Measurements from ENCODE around the gene C7orf57. TPM values are rescaled to one million over a fixed set of nuclear protein-coding genes. Genes with fewer than 3 reads are reported as not detected.

Gene C7orf57
- polyA plus RNA-seq, 4 donors: 0.07 to 0.97 (median 0.77) TPM

DNA sequence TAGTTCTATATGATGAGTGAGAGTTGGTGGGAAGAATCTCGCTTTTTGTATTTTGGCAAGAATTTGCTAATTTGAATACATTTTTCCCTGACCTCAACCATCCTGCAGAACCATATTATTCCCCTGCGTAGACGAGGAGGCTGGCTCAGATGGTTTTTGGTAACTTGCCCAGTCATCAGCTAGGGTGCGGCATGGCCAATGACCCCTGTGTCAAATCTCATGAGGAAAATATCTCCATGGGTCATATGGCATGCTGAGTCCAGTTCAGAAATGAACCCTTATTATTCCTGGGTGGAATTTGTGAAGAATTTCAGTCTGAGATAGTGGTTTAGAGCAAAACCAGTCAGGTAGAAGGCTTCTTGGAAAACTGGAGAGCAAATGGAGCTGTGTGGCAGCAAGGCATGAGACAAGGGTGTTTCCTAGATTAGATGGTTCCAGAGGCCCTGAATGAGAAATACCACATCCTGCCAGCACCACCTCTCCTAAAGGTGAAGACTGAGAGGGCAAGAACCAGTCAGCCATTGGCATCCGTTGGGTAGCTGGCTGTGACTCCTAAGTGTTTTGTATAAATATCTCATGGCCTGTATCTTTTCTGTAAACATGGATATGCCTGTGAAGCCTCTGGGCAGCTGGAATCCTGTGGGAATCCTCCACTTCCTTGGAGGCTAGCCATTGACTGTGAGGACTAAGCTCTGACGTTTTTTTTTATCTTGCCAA lies 47.9 kb downstream of the C7orf57 start:
- no peak for DNase-seq (ENCODE audit: low read depth in 4 of 4, low spot score in 3 of 4)

DNA sequence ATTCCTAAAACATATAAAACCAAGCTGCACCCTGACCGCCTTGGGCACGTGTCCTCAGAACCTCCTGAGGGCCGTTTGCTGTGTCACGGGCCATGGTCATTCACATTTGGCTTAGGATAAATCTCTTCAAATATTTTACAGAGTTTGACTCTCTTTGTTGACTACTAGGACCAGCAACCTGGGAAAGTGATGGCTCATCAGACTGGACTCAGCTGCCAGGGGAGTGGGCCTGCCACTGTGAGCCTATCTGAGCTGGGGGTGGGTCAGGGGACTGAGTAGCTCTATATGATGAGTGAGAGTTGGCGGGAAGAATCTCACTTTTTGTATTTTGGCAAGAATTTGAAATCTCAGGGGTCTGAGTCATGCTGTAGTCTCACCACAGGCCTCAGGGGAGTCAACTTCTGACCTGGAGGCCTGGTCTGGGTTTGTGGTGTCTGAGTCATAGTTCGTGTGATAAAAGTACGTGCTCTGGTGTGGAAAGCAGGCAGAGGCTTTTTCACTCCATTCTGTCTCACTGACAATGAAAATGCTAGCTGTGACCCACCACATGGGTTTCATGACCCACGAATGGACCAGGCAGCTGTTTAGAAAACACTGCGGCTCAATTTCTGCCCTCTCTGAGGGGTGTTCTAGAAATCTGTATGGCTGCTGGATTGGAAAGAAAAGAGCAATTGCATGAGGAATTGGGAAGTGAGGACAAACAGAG lies 49.5 kb downstream of the C7orf57 start:
- no peak for DNase-seq (ENCODE audit: low read depth in 4 of 4, low spot score in 3 of 4)

DNA sequence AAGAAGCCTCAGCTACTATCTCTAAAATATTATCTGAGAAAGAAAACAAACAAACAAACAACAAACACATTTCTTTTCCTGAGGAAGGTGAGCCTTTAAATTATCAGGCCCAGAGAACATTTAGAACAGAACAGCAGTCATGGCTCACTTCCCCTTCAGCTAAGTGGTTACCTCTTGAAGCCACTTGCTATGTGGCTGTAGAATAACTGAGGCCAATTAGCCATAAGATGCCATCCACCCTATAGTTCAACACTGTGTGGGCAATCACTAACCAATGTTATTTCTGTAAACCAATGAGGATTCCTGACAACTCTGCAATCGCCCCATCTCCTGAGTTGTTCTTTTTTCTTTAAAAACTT lies 50.1 kb downstream of the C7orf57 start:
- DNase-seq (ENCODE audit: low read depth in 4 of 4, low spot score in 3 of 4): no peak

DNA sequence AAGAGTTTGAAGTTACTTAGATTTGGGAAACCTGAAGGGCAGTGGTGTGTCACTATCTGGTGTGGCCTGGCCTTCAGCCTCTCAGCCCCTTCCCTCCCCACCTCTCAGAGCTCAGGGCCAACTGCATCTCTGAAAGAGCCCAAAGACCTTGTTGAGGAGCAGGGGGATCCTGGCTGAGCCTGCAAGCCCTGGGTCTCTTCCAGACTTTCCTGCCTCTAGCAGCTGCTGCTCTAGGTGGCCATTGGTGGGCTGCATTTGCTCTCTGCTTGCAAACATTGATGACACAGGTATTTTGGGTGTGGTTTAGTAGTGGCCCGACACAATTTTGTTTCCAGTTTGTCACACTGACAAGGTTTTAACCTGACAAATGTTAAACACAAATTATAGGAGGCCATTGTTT lies 50.6 kb downstream of the C7orf57 start:
- no peak for DNase-seq (ENCODE audit: low read depth in 4 of 4, low spot score in 3 of 4)

DNA sequence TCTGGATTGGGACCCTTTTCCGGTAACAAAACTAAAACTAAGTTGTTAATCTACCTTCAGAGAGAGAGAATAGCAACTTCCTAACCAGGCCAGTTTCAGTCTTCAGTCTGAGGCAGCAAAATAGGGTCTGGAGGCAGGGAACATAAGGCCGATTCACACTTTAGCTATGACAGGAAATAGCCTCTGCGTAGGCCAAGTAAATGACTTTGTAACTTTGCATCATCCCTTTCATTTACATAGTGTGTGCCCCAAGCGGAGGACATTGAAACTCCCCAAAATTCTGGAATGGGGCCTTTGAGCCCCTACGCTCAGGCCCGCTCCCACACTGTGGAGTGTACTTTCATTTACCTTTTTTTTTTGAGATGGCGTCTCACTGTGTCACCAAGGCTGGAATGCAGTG lies 52.0 kb downstream of the C7orf57 start:
- no peak for DNase-seq (ENCODE audit: low read depth in 4 of 4, low spot score in 3 of 4)

DNA sequence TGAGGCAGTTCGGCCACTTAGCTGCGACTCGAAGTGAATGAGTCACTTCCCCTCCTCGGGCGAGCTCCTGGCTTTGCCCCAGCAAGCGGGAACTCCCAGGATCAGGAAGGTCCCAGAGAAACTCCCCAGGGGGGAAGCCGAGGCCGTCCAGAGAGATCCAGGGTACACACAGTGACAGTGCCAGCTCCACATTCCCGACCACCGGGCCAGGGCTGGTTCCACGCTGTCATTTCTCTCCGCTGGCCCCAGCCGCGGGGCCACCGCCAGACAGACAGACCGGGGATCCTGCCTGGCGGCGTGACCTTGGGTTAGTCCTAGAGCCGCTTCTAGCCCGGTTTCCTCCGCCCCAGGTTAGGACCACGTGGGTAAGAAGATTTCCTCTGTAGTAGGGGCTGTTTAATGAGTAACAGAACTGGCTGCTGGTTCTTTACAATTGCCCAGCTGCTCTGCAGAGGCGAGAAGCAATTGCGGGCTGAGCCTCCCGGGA lies 53.3 kb downstream of the C7orf57 start:
- peak; percentile 61 to 73 (median 66) for DNase-seq (ENCODE audit: low read depth in 4 of 4, low spot score in 3 of 4)

DNA sequence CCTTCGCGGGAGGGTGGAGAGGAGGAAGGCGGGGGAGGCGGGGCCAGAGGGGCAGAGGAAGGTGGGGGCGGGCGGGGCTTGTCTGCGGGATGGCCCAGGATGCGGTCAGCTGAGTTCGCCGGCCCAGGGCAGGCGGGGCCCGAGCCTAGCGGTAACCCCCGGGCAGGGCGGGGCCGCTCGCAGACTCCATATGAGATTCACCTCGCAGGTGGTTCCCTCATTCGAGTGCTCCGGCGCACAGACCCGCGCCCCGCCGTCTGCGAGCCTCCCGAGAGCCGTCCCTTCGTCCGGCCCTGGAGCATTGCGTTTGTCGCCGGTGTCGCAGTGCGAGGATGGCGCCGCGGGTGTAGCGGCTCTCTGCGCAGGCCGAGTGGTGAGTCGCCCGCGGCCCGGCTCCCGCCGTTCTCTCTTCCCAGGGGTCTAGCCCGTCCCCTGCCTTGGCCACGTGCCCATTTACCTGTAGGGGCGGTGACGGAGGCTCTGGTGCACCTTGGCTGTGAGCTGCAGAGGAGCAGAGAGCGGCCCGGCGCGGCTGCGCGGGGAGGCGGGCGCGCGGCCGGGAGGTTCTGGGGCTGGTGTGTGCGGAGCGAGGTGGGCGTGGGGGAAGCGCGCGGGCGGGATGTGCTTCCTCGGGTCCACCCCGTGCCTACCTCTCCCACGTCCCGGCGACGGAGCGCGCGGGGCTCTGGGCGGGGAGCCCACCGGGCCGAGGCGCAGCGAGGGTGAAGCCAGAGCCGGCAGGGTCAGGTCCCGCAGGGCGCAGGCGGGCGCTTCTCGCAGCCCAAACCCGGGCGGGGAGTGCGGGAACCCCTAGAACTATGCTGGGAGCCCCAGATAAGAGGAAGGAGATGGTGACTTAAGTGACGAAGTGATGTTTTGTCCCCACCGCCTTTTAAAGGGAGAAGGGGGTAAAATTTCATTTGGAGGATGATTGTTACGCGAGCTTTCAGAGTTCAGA lies 54.0 kb downstream of the C7orf57 start, which contains the start of gene UPP1:
Gene UPP1, plus strand, starts transcription at position 220 of the 958 bp plus-strand sequence. CDS start 5,519 bp downstream, outside the sequence.
- peak in 2 of 4 donors; percentile 36 to 46 for DNase-seq (ENCODE audit: low read depth in 4 of 4, low spot score in 3 of 4)

DNA sequence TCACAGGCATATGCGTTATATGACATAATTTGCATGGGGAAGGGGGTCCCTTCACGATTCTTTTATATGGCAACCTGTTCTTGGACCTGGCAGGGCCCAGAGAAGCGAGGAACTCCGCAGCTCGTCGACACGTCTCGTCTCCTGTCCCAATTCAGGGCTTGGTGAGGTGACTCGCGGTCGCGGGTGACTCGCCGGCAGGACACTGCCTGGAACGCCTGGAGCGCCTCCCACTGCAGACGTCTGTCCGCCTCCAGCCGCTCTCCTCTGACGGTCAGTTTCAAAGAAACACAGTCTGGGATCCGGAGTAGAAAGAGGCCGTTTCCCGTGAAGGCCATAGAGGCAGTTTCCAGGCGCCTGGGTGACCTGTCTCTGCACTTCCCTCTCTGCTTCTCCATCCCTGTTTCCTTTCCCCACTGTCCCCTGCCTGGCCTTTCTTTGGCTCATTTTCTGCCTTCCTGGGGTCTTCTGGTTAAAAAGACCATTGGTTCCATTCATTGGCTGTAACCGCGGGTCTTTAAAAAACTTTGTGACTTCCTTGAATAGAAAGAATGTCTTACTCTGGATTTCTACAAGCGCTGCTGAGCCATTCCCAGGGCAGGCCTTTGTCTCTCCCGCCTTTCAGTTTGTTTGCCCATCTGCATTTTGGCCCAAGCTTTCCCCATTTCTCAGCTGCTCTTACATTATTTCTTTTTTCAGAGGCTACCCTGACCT lies 54.9 kb downstream of the C7orf57 start:
- no peak for DNase-seq (ENCODE audit: low read depth in 4 of 4, low spot score in 3 of 4)

DNA sequence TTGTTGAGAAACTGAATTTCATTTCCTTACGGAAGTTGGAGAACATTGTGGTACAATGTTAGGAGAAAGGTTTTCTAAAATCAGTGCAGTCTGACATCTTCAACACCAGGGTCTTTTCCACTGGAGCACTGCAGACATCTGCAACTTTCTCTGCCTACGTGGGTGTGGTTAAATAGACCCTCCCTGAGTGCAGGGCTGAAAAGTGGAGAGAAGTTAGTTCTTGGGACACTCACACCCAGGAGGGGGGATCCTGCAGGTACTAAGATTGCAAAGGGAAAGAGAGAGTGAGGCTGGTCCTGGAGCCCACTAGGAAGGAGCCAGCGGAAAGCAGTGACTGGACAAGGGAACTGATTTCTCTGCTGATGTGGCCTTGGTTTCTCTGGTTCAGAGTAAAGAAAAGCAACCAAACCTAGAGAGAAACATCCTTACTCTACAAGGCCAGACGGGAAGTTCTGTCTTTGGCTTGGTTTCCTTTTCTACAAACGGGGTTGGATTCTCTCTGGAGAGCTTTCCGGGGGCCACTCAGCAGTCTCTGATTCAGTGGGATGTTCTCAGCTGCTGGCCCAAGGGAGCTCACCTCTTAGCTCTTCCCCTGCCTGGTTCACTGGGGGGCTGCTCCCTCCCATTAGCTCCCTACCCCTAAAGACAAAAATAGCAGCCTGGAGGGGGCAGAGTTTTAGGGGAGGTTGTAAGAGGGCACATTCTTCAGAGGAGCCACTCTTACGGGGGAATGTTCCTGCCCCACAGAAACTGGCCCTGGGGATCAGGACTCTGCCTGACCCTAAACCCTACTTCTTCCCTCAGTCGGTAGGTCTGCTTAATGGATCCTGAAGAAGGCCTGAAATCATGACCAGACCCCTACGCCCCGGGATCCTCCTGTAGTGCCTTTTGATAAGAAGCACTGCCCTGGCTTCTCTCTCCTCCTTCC lies 56.4 kb downstream of the C7orf57 start:
- DNase-seq (ENCODE audit: low read depth in 4 of 4, low spot score in 3 of 4): no peak

DNA sequence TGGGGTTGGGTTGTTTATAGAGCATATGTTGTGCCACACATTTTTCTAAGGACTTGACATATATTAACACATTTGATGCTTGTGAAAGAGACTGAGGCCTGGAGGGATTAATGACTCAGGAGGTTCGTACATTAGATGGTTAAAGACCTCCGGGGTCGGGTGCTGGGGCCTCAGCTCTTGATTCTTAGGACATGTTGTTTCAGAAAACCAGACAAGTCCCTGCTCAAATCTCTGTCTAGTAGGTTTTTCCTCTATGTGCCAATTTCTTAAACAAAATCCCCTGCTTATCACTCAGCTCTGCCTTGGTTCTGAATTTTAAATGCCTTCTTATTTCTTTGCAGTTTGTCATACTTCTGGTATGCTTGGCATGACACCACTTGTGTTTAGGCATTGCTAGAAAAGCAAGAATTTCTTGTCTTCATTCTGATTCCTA lies 59.5 kb downstream of the C7orf57 start:
- DNase-seq (ENCODE audit: low read depth in 4 of 4, low spot score in 3 of 4): no peak

DNA sequence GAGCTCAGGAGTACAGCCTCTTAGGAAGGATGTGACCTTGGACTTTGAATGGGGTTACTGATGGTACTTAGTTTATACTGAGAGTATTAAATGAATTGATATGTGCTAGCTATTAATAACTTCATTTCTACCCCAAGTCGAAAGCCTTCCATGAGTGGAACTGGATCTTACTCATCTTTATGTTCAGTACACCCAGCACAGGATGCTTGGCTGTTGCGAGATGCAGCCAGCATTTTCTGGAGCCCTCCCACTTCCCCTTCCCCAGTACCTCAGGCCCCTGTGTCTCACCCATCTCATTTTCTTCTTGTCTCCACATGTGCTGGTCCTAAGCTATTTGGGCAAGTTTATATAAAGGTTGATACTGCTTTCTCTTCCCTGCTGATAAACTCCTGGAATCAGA lies 60.9 kb downstream of the C7orf57 start:
- no peak for DNase-seq (ENCODE audit: low read depth in 4 of 4, low spot score in 3 of 4)

DNA sequence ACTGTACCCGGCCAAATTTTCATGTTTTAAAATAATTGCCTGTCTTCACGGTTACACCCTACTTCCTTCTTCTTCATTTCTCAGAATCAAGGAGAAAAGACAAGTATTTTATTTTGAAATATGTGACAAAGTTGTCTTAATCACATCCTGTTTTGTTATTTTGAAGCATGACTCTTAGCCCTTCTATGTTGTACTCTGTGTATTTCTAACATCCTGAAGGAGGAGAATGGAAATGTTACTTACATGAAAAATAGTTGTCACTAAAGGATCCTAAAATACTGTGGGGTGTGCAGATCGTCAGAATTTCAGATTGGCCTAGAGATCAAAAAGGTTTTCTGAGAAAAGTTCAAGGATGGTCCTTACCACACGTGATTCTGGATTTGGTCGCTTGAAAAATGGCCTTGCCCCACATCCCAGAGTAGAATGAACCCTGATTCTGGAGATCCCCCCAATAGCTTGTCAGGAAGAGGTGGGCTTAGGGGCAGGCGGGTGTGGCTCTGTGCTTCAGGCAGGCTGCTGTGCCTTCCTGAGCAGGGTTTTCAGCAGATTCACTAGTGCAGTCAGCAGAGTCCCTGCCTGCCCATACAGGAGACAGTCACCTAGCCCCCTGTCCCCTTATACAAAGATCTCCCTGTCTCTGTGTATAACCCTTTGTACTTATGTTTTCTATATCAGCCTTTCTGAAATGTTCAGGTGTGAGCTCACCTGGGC lies 62.3 kb downstream of the C7orf57 start:
- DNase-seq (ENCODE audit: low read depth in 4 of 4, low spot score in 3 of 4): no peak

DNA sequence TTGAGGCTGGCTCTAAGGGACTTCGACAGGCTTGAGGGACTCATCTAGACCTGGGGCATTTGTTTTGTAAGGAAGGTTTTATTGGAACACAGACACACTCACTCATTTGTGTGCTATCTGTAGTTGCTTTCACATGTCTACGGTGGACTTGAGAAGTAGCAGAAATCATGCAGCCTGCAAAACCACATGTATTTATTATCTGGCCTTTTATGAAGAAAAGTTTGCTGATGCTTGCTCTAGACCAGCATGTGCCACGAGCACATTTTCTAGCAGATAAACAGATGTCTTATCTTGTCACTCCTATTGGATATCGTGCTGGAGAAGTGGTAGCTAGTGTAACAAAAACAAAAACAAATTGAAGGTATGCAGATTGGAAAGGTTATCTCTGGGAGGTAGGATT lies 63.5 kb downstream of the C7orf57 start:
- no peak for DNase-seq (ENCODE audit: low read depth in 4 of 4, low spot score in 3 of 4)

DNA sequence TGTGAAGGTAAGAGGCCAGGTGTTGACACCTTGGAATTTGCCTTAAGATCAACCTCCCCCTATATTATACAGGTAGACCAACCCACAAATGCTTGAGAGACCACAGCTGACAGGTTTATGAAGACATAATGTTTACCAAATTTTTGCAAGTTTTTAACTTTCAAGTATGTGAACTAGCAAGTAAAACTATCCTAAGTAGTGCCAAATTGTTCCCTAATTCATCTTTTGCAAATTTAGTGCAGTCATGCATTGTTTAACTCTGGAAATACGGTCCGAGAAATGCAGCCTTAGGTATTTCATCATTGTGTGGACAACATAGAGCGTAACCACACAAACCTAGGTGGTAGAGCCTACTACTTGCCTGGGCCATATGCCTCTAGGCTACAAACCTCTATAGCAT lies 64.4 kb downstream of the C7orf57 start:
- no peak for DNase-seq (ENCODE audit: low read depth in 4 of 4, low spot score in 3 of 4)

DNA sequence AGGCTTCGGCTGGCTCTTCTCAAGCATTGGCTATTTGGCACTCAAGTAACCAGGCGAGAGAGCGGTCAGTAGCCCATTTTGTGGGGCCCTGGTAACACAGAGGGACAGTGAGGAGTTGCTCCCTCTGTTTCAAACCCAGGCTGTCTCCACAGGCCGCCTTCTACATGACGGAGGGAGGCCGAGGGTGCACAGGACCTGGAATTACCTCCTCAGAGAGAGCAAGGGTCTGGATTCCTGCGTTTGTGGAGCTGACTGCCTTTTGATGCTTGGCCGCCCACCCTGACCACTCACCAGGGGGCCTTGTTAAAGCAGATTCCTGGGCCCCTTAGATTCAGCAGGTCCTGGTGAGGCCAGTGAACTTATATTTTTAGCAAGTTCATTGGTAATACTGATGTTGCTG lies 66.0 kb downstream of the C7orf57 start:
- no peak for DNase-seq (ENCODE audit: low read depth in 4 of 4, low spot score in 3 of 4)

DNA sequence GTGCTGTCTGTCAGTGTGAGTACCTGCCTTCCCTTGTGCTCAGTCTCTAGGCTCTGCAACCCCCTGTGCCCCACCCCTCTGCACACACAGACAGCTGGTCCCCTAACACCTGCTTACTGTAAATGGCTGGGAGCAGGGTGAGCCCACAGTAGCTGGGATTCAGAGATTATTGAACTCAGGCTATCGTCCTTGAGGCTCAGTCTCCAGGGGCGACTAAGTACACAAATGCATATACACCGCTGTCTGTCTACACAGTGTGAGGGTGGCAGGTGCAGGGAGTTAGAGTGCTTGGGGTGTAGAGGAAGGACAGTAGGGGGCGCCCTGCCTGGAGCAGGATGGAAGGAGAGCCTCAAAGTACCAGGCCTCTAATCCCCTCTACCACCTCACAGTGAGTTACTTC lies 66.6 kb downstream of the C7orf57 start:
- DNase-seq (ENCODE audit: low read depth in 4 of 4, low spot score in 3 of 4): no peak

DNA sequence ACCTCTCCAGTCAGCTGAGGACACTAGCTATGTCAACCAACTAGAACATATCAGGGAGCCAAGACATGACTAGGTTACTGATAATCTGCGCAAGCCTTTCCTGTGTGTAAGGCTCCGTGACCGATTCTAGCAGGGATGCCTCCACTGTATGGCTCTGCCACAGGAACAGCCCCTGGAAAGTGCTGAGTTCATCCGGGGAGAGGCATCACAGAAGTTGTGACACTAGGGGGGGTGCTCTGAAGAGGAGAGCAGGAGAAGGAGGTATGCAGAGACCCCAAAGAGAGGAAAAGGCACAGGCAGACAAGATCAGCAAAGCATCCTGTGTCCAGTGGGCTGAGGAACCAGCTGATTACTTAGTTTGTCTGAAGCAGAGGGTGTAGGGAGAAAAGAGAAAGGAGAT lies 67.2 kb downstream of the C7orf57 start:
- no peak for DNase-seq (ENCODE audit: low read depth in 4 of 4, low spot score in 3 of 4)

DNA sequence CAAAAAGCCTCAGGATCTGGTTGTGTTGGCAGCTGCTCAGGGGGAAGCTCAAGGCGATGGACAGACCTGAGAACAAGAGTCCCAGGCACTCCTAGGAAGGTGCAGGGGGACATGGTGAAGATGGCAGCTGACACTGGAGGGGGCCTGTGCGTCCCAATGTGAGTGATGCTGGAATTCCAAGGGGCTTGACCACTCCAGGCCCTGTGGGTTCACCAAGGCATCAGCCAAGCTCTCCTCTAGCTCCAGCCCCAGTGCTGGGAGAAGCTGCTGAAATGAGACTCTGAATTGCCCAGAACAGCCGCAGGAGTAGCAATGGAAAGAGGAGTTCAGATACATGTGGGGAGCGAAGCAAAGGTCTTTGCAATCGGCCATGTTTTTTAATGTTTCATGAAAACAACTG lies 69.7 kb downstream of the C7orf57 start:
- DNase-seq (ENCODE audit: low read depth in 4 of 4, low spot score in 3 of 4): no peak

Data from left renal pelvis (tissue), 4 donors.